ENCODE data around the gene ZIC4. TPM values are rescaled to one million over a fixed set of nuclear protein-coding genes. Genes with fewer than 3 reads are reported as not detected.
A peak's percentile ranks its signal among the peaks of the same experiment; 100 is the strongest.

Gene ZIC4
- total RNA-seq, 2 experiments from 2014 or later, result not detected

DNA sequence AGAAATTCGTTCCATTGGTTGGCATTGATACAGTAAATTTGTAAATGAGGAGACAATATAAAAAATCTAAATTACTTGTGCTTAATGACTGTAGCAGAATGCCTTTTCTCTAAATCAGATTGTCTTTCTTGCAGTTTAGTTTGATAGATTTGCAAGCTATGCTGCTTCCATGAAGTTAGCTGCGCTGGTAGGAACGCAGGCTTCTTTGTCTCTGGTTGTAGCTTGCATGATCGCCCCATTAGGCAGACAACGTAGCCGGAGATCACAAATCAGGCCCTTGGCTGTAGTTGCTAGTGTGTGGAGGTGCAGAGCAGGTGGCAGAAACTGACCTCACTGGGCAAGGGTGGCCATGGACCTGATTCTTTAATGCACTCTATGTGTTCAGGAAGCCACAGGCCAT is 8.9 kb upstream of the ZIC4 start:
- ChIA-PET POLR2A (no interaction called here), CTCF (no interaction called here)
- Mint-ChIP-seq H3K9me3 (ENCODE audit: insufficient read depth) (peaks cover 14% of the 10 kb centered on the region), H3K27me3 (ENCODE audit: low read depth) (peaks cover 66% of the 10 kb centered on the region), H3K36me3 (ENCODE audit: low read depth) (peaks cover 14% of the 10 kb centered on the region), H3K27ac (no peak overlapping the region), H3K4me1 (ENCODE audit: low read depth) (peaks cover 23% of the 10 kb centered on the region), H3K4me3 (no peak overlapping the region)
- DNase-seq (no peak), ATAC-seq (no peak)

DNA sequence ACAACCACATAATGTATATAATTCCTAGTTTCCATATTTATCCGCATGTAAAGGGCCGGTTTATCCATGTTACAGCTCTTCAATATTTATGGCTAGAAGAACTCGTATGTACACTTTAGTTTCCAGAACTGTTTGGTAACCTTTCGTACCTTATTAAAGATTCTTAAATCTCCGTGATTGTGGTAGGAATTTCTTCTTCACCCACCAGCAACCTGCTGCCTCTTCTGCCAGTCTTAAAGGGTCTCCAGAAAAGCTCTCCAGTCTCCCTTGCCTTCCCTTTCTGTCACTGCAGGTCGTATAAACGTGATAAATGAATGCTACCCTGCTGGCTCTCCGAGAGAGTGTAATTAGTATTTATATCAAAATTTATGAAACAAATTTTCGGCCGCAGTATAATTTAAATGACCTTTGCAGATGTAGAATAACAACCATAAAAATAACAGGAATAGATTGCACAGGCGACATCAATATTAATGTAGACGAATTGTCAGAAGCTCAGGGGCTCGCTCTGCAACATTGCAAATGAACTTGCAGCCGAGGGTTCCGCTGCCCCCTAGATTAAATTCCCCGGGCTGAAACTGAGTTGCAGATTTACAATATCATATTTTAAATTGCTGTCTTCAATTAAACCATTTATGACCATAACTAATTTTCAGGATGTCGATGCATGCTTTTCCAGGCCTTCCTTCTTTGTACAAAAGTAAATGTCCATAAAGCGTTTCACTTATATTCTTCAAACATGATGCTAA is 8.2 kb upstream of the ZIC4 start:
- POLR2A ChIA-PET, result no interaction called here
- ATAC-seq, result no peak
- Mint-ChIP-seq H3K36me3 (ENCODE audit: low read depth) (peaks cover 14% of the 10 kb centered on the region), H3K4me1 (ENCODE audit: low read depth) (peaks cover 23% of the 10 kb centered on the region), H3K9me3 (ENCODE audit: insufficient read depth) (peaks cover 14% of the 10 kb centered on the region), H3K4me3 (no peak overlapping the region), H3K27me3 (ENCODE audit: low read depth) (peaks cover 59% of the 10 kb centered on the region), H3K27ac (no peak overlapping the region)
- DNase-seq, result no peak
- CTCF ChIA-PET, result no interaction called here

DNA sequence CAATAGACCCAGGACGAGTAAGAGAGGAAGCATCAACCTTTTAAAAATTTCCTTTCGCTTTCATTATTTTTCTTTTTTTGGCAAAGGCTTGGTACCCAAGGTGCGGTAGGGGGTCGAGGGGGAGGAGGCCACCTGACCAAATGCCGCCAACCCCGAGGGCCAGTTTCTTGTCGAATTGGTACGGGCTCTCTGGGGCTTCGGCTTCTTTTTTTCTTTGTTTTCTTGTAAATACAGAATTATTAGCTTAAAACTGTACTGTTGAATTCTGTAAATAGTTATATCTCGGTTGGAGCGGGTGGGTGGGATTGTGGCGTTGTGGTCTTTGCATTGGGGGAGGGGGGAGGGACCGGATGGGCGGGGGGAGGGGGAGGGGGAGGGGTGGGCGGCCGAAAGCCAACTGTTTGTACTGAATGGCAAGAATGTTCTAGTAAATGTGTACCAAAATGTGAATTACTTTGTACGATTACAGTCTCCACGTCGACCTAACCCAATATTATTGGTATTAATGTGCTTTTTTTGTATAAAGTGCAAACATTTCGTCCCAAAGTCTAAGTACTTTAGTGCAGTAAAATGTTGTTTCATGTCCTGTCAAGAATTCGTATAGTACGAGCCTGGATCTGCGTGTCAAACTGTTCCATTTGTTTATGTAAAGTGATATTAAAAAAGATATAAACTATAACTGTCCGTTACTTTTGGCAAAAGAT is 7.5 kb upstream of the ZIC4 start:
- peak overlapping the region; percentile 48 for H3K4me3 Mint-ChIP-seq
- ATAC-seq, result no peak
- peaks cover 63% of the 10 kb centered on the region for H3K27me3 Mint-ChIP-seq (ENCODE audit: low read depth)
- H3K27ac Mint-ChIP-seq, result peak overlapping the region; percentile 60
- POLR2A ChIA-PET, result no interaction called here
- H3K4me1 Mint-ChIP-seq (ENCODE audit: low read depth), result peaks cover 23% of the 10 kb centered on the region
- CTCF ChIA-PET, result no interaction called here
- no peak for DNase-seq
- peaks cover 17% of the 10 kb centered on the region for H3K9me3 Mint-ChIP-seq (ENCODE audit: insufficient read depth)
- peaks cover 18% of the 10 kb centered on the region for H3K36me3 Mint-ChIP-seq (ENCODE audit: low read depth)

DNA sequence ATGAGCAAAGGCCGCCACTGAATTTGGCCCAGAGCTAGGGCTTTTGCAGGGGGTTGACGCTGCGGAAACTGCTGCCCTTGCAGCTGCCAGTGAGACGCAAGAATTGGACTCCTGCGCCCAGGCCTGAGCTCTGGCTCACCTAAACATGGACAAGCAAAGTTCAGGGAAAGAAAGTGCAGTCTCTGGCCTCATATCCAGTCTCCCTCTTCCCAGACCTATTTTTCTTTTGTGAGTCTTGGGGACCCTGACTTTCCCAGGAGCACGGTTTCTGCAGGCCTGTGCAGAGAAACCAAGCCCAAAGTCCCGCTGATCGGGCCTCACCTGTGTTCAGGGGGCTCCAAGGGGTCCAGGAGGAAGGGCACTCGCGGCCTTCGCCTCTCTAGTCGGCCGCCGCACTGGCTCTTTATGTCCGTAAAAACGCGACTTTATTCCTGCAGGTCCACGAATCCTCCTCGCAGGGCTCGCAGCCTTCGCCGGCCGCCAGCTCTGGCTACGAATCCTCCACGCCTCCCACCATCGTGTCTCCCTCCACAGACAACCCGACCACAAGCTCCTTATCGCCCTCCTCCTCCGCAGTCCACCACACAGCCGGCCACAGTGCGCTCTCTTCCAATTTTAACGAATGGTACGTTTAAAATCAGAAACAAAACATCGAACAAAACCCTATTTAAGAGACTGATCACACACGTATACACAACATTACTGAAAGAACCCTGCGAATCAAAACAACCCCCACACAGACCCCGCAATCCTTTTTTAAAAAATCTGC is 6.8 kb upstream of the ZIC4 start:
- peaks cover 63% of the 10 kb centered on the region for H3K27me3 Mint-ChIP-seq (ENCODE audit: low read depth)
- H3K9me3 Mint-ChIP-seq (ENCODE audit: insufficient read depth), result peaks cover 24% of the 10 kb centered on the region
- peak overlapping the region; percentile 60 for H3K27ac Mint-ChIP-seq
- H3K4me1 Mint-ChIP-seq (ENCODE audit: low read depth), result peaks cover 23% of the 10 kb centered on the region
- H3K4me3 Mint-ChIP-seq, result peak overlapping the region; percentile 48
- POLR2A ChIA-PET, result no interaction called here
- H3K36me3 Mint-ChIP-seq (ENCODE audit: low read depth), result peaks cover 26% of the 10 kb centered on the region
- no peak for ATAC-seq
- CTCF ChIA-PET, result no interaction called here
- no peak for DNase-seq

DNA sequence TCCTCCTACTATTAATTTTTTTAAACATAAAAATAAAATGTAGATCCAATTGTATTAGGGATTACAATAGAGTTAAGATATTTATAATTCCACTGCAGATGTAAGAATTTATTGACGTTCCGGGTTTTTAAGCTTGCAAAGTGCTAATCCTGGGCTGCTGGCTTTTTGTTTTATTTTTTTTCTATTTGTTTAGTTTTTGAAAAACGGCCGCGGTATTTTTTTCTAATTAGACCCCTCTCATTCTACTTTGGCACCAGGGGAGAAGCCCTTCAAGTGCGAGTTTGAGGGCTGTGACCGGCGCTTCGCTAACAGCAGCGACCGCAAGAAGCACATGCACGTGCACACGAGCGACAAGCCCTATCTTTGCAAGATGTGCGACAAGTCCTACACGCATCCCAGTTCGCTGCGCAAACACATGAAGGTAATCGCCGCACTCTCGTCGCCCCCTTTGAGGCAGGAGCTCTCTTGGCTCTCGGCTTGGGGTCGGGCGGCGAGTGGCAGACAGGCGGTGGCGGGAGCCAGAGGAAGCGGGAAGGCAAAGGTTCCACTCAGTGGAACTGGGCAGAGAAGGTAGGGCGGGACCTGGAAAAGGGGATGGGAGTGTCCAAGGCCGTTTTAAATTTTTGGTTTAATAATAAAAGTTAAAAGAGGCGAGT is 6.0 kb upstream of the ZIC4 start:
- H3K36me3 Mint-ChIP-seq (ENCODE audit: low read depth), result peaks cover 32% of the 10 kb centered on the region
- peak overlapping the region; percentile 13 for H3K4me3 Mint-ChIP-seq
- peaks cover 63% of the 10 kb centered on the region for H3K27me3 Mint-ChIP-seq (ENCODE audit: low read depth)
- H3K9me3 Mint-ChIP-seq (ENCODE audit: insufficient read depth), result peaks cover 31% of the 10 kb centered on the region
- H3K27ac Mint-ChIP-seq, result peak overlapping the region; percentile 4
- POLR2A ChIA-PET, result interaction anchor here (0.6 to 0.7 kb wide), 2 partner anchors 12 to 27 kb away, joined by 3 read pairs; no protein-coding TSS in a partner anchor
- no peak for ATAC-seq
- H3K4me1 Mint-ChIP-seq (ENCODE audit: low read depth), result peaks cover 24% of the 10 kb centered on the region
- no peak for DNase-seq
- CTCF ChIA-PET, result no interaction called here

DNA sequence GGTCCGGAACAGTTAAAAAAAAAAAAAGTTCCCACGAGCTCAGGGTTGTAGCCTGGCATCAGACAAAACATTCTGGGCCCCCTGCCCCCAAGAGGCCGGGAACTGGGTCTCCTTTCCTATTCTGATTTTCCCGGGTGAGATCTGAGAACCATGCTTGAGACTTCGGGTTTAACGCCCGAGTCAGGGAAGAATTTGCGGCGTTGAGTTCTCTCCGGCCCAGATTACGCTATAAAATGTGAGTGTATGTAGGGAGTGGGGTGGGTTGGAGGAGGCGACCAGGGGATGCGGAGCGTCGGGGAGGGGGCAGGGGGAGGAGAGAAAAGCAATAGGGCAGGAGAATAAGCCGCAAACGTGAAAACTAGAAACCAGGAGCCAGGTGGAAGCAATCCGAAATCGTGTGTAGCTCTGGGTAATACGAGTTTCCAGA is 5.5 kb upstream of the ZIC4 start:
- peak overlapping the region; percentile 76 for H3K27ac Mint-ChIP-seq
- peaks cover 24% of the 10 kb centered on the region for H3K4me1 Mint-ChIP-seq (ENCODE audit: low read depth)
- POLR2A ChIA-PET, result interaction anchor here (0.6 to 0.7 kb wide), 2 partner anchors 11 to 28 kb away, joined by 3 read pairs; no protein-coding TSS in a partner anchor
- CTCF ChIA-PET, result no interaction called here
- peaks cover 64% of the 10 kb centered on the region for H3K27me3 Mint-ChIP-seq (ENCODE audit: low read depth)
- H3K36me3 Mint-ChIP-seq (ENCODE audit: low read depth), result peaks cover 32% of the 10 kb centered on the region
- DNase-seq, result no peak
- no peak for ATAC-seq
- H3K4me3 Mint-ChIP-seq, result peak overlapping the region; percentile 43
- H3K9me3 Mint-ChIP-seq (ENCODE audit: insufficient read depth), result peaks cover 31% of the 10 kb centered on the region

DNA sequence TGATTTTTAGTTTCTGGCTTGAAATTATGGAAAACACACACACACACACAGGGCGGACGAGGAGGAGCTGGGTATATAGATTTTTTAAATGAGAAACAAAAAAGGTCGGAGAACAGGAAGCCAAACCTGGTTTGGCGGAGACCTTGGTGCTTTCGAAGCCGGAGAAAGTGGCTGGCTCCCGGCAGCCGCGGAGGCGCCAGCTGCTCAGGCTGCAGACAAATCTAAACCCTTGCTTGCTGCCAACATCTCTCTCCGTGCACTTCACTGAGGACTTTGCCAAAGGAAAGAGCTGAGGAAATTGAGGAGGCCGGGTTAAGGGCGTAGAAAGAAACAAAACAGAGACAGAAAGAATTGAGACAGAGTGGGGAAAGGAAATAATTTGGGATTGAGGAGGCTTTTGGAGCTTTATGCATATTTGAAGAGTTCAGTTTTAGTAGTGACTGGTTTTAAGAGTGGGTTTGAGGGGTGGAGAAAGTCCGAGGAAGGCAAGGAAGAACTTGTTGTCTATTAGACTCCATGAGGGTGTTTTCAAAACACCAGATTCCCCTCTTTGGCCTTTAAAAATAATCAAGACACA is 5.0 kb upstream of the ZIC4 start:
- ChIA-PET CTCF (no interaction called here), POLR2A (interaction anchor here (0.7 to 1.3 kb wide), 2 partner anchors 10 to 56 kb away, joined by 3 read pairs; no protein-coding TSS in a partner anchor)
- H3K27me3 Mint-ChIP-seq (ENCODE audit: low read depth), result peaks cover 69% of the 10 kb centered on the region
- H3K4me3 Mint-ChIP-seq, result peak overlapping the region; percentile 43
- peaks cover 32% of the 10 kb centered on the region for H3K36me3 Mint-ChIP-seq (ENCODE audit: low read depth)
- ATAC-seq, result no peak
- H3K27ac Mint-ChIP-seq, result peak overlapping the region; percentile 76
- H3K9me3 Mint-ChIP-seq (ENCODE audit: insufficient read depth), result peaks cover 36% of the 10 kb centered on the region
- H3K4me1 Mint-ChIP-seq (ENCODE audit: low read depth), result peaks cover 28% of the 10 kb centered on the region
- no peak for DNase-seq

DNA sequence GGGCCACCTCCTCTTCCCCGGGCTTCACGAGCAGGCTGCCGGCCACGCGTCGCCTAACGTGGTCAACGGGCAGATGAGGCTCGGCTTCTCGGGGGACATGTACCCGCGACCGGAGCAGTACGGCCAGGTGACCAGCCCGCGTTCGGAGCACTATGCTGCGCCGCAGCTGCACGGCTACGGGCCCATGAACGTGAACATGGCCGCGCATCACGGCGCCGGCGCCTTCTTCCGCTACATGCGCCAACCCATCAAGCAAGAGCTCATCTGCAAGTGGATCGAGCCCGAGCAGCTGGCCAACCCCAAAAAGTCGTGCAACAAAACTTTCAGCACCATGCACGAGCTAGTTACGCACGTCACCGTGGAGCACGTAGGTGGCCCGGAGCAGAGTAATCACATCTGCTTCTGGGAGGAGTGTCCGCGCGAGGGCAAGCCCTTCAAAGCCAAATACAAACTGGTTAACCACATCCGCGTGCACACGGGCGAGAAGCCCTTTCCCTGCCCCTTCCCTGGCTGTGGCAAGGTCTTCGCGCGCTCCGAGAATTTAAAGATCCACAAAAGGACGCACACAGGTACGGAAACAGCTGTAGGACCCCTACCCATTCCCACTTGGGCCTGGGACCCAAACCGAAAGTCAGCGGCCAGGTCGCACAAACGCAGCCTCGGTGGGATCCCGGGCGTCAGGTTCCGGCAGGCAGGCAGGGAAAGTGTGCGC is 4.3 kb upstream of the ZIC4 start:
- Mint-ChIP-seq H3K4me1 (ENCODE audit: low read depth) (peaks cover 28% of the 10 kb centered on the region), H3K36me3 (ENCODE audit: low read depth) (peaks cover 32% of the 10 kb centered on the region), H3K27me3 (ENCODE audit: low read depth) (peaks cover 72% of the 10 kb centered on the region), H3K27ac (peak overlapping the region; percentile 76), H3K4me3 (peak overlapping the region; percentile 43), H3K9me3 (ENCODE audit: insufficient read depth) (peaks cover 36% of the 10 kb centered on the region)
- ChIA-PET POLR2A (interaction anchor here (1.3 kb wide), 1 partner anchor 55 kb away, joined by 3 read pairs; no protein-coding TSS in a partner anchor), CTCF (no interaction called here)
- DNase-seq, result no peak
- ATAC-seq, result no peak

DNA sequence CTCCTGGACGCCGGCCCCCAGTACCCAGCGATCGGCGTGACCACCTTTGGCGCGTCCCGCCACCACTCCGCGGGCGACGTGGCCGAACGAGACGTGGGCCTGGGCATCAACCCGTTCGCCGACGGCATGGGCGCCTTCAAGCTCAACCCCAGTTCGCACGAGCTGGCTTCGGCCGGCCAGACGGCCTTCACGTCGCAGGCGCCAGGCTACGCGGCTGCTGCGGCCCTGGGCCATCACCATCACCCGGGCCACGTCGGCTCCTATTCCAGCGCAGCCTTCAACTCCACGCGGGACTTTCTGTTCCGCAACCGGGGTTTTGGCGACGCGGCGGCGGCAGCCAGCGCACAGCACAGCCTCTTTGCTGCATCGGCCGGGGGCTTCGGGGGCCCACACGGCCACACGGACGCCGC is 3.8 kb upstream of the ZIC4 start:
- H3K4me3 Mint-ChIP-seq, result no peak overlapping the region

DNA sequence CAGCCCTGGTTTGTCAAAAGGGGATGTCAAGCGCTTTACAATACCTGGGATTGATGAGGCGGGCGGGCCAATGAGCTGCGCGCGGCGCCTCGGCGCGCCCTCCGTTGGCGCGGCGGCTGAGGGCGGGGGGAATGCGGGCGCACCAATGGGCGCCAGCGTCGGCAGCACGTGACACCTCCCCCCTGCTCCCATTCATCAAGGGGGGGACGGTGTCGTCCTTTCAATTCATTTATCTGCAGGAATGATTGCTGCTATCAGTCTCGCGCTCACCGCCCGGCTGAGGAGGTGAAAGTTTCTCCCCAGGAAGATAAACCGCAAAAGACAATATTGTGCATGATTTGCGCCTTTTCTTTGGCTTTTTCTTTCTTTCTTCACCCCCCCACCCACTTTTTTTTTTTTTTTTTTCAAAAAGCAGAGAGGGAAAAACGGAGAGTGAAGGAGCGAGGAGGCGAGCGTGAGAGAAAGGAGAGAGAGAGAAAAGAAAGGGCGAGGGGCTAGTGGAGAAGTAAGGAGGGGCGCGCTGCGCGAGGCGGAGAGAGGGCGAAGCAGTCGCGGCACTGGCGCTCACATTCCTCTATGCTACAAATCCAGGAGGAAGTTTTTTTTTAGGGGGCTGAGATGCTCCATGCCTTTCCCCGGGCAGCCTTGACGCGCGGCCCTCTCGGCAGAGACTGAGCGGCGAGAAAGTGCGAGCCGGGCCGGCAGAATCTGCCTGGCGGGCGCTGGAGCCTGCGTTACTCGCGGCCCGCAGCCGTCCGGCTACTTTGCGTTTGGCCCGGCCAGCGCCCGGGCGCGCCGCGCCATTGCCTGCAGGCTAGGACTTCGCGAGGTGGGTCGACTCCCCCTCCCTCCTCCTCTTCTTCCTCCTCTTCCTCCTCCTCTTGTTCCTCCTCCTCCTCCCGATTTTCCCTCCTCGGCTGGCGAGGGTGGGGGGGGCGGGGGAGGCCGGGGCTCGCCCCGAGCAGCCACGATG is 3.1 kb upstream of the ZIC4 start, which contains the start of gene ZIC1:
ZIC1 (plus strand) TSS at position 223 of the 973 bp plus-strand sequence; CDS start at position 971, 748 bp downstream.
- peaks cover 74% of the 10 kb centered on the region for H3K27me3 Mint-ChIP-seq (ENCODE audit: low read depth)
- POLR2A ChIA-PET, result no interaction called here
- ATAC-seq (no peak), DNase-seq (no peak)
- peak within 1 kb of the TSS; percentile 46 for H3K4me3 Mint-ChIP-seq
- H3K4me1 Mint-ChIP-seq (ENCODE audit: low read depth), result peaks cover 28% of the 10 kb centered on the region
- H3K9me3 Mint-ChIP-seq (ENCODE audit: insufficient read depth), result peaks cover 32% of the 10 kb centered on the region
- peak within 1 kb of the TSS; percentile 73 for H3K27ac Mint-ChIP-seq
- CTCF ChIA-PET, result no interaction called here
- peaks cover 32% of the 10 kb centered on the region for H3K36me3 Mint-ChIP-seq (ENCODE audit: low read depth)

More for the DNA sequence above, 3.8 kb upstream of the ZIC4 start:
- Mint-ChIP-seq H3K27me3 (ENCODE audit: low read depth) (peaks cover 75% of the 10 kb centered on the region), H3K27ac (no peak overlapping the region), H3K36me3 (ENCODE audit: low read depth) (peaks cover 32% of the 10 kb centered on the region), H3K9me3 (ENCODE audit: insufficient read depth) (peaks cover 36% of the 10 kb centered on the region), H3K4me1 (ENCODE audit: low read depth) (peaks cover 28% of the 10 kb centered on the region)
- DNase-seq (no peak), ATAC-seq (no peak)
- CTCF ChIA-PET, result no interaction called here
- POLR2A ChIA-PET, result interaction anchor here (1.3 kb wide), 1 partner anchor 54 kb away, joined by 3 read pairs; no protein-coding TSS in a partner anchor

Data from activated CD8-positive, alpha-beta T cell treated with anti-CD3 and anti-CD28 coated beads, Interleukin-2, amount 10 ng/mL, durations not matched to agents 7 days and 5 days (primary cell).